Measurements from ENCODE around the gene BEND3.

The BEND3 gene

DNA sequence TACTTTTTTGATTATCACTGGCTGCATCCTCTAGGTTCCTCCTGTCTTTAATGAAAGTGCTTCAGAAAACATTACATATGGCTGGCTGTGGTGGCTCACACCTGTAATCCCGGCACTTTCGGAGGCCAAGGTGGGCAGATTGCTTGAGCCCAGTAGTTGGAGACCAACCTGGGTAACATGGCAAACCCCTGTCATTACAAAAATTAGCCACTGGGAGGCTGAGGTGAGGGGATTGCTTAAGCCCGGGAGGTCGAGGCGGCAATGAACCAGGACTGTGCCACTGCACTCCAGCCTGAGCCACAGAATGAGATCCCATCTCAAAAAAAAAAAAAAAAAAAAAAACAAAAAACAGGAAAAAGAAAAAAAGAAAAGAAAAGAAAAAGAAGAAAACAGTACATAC is 35.3 kb downstream of the BEND3 start:
- DNase-seq = no peak

DNA sequence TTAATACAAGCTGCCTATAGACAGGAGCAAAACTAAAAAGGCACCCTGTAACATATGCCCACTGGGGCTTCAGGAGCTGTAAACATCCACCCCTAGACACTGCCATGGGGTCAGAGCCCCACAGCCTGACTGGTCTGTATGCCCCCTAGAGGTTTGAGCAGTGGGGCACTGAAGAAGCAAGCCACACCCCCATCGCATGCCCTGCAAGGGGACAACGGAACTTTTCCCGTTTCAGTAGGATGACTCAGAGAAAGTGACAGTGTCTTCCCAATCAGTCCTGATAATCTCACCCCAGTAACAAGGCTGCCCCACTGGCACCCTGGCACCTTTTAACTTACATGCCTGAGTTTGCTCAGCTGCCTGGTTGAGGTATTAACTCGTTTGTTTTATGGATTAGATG is 35.9 kb downstream of the BEND3 start:
- no peak for DNase-seq

DNA sequence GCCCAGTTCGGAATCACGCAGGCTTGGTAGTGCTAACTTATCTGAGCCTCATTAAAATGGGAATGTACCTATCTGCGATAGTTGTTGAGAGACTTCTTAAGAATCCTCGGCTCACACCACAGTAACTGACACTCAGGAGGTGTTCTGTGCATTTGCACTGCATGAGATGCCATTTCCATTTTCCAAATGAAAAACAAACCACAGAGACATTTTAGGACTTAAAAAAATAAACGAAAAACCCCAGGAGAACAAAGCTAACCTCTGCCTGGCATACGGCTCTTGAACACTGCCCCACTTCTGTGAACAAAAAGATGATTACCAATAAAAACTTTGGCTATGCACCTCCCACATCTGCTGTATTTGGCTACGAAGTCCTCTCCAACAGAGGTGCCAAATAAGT is 37.6 kb downstream of the BEND3 start:
- no peak for DNase-seq

DNA sequence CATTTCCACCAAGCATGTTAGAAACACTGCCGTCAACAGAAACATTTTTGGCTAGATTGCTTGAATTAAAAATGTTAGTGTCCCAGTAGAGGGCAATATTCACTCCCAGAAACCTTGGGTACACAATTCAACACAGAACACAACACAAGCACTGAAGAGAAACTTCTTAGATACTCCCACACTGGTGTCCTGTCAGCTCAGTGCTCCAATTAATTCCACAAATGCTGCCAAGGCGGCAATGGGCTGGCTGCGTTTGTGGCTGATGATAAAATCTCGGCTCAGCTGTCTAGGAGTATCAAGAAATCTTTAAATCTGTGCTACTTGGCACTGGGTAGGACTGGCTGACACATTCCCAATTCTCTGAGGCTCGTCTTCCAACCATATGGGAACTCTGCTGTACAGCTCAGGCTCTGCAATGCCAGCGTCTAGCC is 39.3 kb downstream of the BEND3 start:
- DNase-seq = no peak

DNA sequence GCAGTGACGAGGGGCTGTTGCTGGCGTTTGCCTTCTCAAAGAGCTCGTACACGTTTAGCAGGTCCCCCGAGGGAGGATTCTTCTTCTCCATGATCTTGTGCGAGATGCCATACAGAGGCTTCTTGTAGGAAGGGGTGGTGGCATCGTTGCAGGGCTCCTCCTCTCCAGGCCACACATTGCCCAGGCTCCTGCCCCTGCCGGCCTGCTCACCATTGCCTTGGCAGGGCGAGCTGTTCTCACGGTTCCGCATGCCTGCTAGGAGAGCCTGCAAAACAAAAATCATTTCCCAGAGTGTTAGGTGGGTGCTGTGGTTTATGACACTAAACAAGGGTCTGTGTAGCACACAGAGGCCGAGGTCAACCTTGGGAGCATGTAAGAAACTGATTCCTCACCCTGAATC is 44.6 kb downstream of the BEND3 start:
- DNase-seq = no peak

DNA sequence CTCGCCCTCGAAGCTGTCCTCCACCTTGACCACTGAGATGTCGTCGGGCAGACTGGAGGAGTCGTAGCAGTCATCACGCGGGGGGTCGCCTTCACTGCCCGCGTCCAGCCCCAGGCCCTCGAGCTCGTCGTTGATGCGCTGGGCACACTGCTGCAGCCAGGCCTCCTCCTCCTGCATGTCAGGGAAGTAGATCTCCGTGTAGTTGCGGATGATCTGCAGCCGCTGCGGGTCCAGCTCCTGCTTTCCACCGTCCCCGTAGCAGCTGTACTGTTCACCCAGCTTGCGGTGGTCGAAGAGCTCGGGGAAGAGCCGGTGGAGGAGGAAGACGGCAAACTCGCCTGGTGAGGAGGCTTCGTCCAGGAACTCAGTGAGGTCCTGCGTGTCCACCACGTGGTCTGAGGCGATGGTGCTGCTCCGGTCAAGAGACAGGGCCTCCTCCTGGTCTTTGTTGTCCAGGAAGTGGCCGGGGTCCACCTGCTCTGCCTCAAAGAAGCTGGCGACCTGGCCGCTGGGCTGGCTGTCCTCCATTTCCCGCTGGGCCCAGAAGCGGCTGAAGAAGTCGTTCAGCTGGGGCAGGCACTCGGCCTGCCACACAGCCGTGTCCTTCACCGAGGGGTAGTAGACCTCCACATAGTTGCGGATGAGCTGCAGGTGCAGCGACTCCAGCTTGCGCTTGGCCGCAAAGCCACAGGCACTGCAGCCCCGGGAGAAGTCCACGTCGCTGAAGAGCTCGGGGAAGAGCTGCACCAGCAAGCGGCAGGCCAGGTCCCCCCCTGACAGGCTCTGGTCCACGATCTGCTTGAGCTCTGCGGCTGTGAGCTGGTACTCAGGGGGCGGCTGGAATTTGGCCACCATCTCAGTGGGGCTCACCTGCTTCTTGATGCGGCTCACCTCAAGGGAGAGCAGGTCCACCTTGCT is 45.4 kb downstream of the BEND3 start:
- DNase-seq = no peak

DNA sequence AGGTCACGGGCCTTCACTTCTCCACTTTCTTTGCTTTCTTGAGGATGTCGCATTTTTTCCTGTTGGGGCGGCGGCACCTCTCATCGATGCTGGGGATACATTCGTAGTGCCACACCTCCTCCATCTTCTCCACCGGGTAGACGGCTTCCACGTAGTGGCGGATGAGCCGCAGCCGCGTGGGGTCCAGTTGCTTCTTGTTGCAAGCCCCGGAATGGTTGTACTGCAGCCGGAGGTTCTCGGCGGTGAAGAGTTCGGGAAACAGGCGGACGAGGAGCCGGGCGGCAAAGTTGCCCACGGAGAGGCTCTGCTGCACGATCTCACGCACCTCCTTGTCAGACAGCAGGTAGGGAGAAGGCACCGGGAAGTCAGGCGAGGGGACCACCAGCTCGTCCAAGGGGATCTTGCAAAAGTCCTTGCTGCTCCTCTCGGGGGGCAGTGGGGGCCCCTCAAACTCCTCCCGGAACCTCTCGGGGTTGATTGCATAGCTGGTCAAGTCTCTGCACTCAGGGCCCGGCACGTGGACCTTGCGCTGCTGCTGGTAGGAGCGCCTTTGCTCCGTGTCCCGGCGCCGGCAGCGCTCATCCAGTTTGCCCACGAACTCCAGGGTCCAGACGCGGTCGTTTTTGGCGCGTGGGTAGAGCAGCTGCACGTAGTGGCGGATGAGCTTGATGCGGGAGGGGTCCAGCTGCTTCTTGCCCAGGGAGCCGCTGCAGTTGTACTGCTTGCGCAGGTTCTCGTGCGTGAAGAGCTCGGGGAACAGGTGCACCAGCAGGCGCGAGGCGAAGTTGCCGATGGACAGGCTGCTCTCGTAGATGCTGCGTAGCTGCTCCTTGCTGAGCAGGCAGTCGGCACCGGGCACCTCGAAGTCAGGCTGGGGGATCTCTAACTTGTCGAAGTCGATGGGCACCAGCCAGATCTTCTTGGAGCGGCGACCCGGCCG is 46.4 kb downstream of the BEND3 start:
- no peak for DNase-seq

DNA sequence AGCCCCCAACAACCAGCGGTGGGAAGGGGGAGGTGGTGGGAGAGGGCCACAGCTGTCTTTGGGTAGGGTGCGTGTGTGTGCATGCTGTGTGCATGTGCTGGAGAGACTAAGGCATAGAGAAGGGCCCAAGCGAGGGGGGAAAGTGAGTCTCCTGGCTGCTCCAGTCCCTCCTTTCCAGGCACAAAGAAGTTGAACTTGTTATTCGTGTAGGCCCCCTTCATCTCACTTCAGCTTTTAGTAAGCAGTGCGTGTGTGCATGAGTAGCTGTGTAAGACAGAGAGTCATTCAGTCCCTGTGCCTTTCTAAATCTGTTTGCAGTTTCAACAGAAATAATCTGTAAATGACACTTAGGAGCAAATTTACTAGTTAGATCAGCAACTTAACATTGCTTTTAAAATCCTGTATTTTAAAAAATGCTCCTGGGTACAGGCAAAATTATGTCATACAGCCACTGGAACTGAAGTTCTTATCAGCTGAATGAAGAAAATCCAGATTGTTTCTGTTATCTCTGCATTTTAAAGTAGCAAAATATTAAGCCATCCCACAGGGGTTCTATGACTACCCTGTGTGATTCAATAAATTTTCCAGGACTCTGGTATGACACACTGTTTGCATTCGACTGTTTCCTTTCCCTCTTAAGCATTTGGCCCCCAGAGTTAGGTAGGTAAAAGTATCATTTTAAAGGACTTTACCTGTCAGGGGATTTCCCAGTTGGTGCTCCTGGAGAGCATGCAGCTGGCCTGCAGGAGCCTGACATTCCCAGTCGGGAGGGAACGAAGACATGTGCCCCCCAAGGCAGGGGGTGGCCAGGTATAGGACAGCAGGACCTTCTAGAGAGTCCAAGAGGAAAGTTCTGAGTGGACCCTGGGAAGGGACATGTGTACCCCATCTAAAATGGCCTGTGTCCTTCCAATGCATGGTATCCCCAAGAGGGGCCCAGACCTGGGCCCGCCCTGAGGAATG is 48.3 kb downstream of the BEND3 start:
- no peak for DNase-seq

DNA sequence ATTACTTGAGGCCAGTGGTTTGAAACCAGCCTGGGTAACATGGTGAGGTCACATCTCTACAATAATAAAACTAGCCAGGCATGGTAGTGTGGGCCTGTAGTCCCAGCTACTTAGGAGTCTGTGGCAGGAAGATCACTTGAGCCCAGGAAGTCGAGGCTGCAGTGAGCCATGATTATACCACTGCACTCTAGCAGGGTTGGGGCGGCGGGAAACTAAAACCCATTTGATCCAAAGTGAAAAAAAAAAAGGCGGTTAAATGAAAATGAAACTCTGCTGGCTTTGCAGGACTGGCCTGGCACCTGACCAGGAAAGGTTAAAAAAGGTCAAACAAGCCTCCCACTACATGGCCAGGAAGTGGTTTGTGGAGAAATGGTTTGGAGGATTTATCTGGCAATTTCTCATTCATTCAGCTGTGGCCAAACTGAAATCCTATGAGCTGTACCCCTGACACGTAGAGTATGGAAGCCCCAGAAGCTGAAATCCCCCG is 50.7 kb downstream of the BEND3 start:
- no peak for DNase-seq

DNA sequence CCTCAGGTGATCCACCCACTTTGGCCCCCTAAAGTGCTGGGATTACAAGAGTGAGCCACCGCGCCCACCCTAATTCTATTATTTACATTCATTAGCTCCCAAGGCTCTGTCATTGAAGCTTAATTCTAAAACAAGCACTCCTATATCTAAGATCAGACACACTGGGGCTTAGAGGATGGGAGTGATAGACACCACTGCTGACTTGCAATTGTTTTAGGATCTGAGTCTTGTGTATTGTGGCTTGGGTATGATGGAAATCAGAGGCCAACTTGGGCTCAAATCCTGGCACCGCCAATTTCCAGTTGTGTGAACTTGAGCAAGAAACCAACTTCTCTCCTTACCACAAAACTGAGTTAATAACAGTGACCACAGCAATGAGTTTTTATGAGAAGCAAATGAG is 52.6 kb downstream of the BEND3 start:
- no peak for DNase-seq

DNA sequence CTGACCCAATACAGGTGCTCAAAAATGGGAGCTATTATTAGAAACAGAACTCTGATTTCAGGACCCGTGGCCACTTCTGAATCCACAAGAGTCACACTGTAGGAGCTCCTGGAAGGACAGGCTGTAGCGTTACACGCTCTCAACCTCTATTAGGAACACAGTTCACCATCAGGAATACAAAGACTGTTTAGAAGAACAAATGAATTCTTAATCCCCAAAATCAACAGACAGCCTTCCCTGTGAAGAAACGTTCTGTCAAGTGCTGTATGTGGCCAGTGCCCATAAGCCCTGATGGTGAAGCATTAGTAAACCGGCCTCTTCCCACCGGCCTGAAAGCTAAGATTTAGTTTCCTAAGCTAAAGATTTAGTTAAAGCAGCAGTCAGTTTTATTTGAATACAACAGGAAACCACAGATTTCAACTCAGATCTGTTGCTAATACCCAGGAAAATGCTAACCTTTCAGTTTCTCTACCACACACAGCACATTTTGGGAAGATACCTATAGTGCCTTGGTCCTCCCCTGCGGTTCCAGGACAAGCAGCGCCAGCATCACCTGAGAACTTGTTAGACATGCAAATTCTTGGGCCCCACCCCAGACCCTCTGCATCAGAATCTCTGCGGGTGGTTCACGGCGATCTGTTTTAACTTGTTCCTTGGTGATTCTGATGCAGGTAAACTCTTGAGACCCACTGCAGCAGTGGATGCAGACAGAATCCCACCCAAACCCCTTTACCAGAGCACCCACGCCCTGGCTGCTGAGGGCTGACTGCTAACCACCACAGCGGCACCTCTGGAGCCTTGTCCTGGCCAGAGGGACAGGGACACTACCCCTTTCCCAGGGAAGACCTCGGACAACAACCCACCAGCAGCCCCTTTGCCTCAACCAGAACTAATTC is 53.9 kb downstream of the BEND3 start:
- DNase-seq = no peak

DNA sequence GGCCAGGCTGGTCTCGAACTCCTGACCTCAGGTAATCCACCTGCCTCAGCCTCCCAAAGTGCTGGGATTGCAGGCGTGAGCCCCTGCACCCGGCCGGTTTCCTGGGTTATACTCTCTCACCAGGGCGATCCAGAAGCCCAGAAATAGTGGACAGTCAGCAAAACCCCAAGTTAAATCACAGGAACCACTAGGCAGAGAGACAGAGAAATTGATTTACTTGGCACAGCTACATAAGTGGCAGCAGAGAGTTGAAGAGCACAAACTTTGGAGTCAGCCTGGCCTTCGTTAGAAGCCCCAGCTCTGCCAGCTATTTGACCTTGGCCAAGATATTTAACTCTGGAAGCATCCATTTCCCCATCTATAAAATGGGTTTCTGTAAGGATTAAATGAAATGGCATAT is 54.6 kb downstream of the BEND3 start:
- no peak for DNase-seq

DNA sequence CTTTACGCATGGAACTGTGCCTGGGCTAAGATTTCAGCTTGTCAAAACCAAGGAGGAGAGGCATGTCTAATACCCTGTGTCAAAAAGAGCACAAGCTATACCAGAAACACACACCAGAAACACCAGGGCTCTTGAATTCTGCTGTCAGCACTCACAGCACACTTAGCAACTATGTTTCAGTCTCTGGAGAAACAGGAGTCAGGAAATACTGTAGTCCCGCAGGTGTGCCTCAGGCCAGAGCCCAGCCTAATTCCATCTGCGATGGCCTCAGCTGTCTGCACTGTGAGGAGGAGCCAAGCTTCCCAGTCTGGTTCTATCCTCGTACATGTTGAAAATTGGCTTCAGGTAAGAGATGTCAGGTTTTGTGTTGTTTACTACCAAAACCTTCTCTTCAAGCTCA is 55.7 kb downstream of the BEND3 start:
- no peak for DNase-seq

DNA sequence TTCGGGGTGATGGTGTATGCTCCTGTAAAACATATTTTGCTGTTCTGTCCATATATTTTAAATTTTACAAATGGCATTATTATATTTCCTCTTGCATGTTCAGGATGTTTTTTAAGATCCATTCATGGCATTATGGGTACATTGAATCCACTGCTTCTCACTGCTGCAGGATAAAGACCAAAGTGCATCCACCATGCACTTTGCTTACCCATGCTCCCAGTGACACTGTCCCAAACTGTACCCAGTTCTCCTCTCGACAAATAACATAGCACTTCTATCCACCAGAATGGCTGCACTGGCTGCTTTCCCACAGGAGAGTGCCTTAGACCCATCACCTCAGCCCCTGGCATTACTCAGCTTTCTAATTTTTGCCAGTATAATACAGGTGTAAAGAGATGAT is 57.6 kb downstream of the BEND3 start:
- no peak for DNase-seq

DNA sequence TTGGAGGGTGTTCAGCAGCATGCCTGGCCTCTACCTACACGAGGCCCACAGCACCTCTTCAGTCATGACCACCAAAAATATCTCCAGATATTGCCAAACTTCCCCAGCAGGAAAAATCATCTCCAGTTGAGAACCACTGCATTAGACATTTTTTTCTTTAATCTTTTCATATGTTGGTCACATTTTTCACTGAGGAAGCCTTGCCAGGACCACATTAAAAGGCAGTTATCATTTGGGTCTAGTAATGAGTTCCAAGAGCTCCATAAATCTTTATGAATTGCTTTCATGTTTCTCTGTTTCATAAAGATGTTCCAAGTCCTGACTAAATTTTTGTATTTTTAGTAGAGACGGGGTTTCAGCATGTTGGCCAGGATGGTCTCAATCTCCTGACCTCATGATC is 58.5 kb downstream of the BEND3 start:
- DNase-seq = no peak

DNA sequence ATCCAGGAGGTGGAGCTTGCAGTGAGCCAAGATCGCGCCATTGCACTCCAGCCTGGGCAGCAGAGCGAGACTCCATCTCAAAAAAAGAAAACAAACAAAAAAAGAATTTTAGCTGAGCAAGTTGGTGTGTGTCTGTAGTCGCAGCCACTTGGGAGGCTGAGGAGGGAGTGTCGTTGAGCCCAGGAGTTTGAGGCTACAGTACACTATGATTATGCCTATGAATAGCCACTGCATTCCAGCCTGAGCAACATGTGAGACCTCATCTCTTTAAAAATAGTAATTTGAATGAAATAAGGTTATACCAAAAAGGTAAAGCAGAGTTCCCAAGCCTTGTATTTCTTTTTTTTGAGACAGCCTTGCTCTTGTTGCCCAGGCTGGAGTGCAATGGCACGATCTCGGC is 67.5 kb downstream of the BEND3 start:
- DNase-seq = no peak

DNA sequence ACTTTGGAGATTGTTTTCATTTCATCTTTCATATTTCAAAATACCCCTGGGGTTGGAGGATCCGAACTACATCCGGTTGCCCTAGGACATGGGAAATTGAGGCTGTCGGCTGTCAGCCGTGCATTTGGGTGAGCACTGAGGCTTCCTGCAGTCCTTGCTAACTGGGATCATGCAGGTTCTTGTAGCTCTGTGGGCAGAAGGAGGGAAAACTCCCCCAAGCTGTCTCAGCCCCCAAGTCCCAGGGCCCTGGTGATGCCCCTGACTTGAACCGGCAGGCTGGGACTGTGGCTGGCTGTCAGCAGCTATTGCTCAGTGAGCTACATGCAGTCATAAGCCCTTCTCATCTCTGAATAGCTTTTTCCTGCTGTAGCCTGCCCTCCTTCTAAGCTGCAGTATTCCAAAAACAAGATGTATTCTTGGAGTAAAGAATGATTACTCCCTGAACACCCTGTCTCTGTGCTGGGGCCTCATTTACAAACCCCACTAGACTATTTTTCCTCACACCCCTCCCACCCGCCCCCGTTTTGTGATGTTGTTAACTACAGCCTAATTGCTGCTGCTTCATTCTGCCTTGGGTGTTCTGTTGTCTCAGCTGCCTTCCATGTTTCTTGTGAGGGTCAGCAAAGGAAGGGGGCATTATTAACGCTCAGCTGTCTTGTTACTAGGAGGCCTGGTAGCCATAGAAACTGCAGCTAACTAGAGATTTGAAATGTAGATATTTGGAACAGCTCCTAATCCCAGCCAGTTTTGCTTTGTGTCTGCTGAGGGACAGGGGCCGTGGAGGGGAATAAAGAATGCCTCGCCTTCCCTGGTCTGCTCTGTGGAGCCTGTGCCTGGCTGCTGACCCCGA is 69.3 kb downstream of the BEND3 start:
- peak; percentile 14 to 27 for DNase-seq

DNA sequence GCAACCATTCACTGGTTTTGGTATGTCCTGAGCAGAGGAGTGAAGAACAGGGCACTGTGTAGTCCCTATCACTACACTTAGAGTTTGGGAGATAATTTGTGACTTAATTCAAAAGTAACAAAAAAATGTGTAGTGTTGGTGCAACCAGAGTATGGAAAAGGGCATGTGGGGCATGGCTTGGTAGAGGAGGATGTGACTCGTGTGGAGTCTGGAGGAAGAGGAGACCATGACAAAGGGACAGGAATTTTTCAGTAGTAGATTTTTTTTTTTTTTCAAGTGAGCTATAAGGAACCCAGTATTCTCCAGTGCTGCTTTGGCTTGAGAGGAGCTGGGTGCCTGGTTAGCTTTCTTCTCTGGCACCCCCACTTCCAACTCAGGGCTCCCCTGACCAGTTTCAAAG is 82.2 kb downstream of the BEND3 start:
- no peak for DNase-seq

DNA sequence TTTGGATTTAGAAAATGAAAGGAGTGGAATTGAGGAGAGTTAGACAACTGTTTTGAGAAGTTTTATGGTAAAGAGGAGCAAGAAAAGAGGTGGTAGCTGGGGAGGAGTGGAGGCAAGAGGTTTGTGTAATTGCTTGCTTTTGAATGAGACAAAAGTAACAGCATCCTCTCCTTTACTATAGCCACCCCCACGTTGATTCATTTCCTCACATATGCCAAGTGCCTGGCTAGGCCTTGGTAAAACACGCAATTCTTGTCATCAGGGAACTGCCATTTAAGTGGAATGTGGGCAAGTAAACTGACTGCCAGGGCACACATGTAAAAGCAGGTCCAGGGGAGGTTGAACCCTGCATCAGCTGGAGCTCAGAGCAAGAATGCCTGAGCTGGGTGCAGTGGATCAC is 83.3 kb downstream of the BEND3 start:
- DNase-seq = no peak

DNA sequence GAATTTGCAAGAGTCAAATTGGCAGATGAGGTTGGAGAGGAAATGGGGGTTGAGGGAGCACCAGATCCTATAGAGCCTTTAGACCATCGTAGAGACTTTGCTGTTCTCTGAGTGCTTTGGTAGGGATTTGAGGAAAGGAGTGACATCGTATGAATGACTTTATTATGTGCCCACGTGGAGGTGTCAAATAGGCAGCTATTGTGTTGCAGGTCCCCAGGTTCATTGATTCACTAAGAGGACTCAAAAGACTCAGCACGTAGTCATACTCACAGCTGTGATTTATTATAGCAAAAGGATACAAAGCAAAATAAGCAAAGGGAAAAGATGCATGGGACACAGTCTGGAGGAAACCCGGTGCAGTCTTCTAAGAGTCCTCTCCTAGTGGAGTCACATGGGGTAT is 85.2 kb downstream of the BEND3 start:
- no peak for DNase-seq
